WERI-Rb-1 (cell line): ENCODE measurements around the gene ANXA2R.

Experiments
- DNase-seq: peaks from one replicate; pipeline ENCODE4 v3.0.0-alpha.2; 2020
- H3K27ac ChIP-seq: fragments of 250-450 bp; sonication (Bioruptor Pico); 2 replicates; pipeline ENCODE4 v1.5.1; 2020; ENCODE audit warnings: mild to moderate bottlenecking, moderate library complexity
- H3K27me3 ChIP-seq: fragments of 250-450 bp; sonication (Bioruptor Pico); 2 replicates; pipeline ENCODE4 v1.5.1; 2021; ENCODE audit warnings: mild to moderate bottlenecking, low read depth, moderate library complexity; ENCODE audit not compliant: insufficient read depth, severe bottlenecking
- H3K36me3 ChIP-seq: fragments of 250-450 bp; sonication (Bioruptor Pico); 2 replicates; pipeline ENCODE4 v1.5.1; 2020; ENCODE audit warnings: mild to moderate bottlenecking, moderate library complexity
- H3K4me3 ChIP-seq: 2 replicates; pipeline ENCODE4 v1.5.1; 2011; ENCODE audit warnings: low read depth, mild to moderate bottlenecking, control low read depth, low read length
- H3K9me3 ChIP-seq: fragments of 250-450 bp; sonication (Bioruptor Pico); 2 replicates; pipeline ENCODE4 v1.5.1; 2021; ENCODE audit warnings: mild to moderate bottlenecking, moderate library complexity; ENCODE audit not compliant: severe bottlenecking
- CTCF ChIP-seq: IDR thresholded peaks from 2 replicates; pipeline ENCODE4 v1.5.1; 2011; ENCODE audit warnings: low read depth, mild to moderate bottlenecking, control low read depth, inconsistent platforms, low read length

ANXA2R gene

GRCh38 chr5:43043400-43043756, 3.3 kb upstream of the ANXA2R start:
- Histone ChIP-seq H3K27me3 (peaks cover 90% of the 10 kb centered on the region), H3K27ac (no peak overlapping the region), H3K4me3 (no peak overlapping the region), H3K9me3 (peaks cover 32% of the 10 kb centered on the region), H3K36me3 (no peaks in the 10 kb centered on the region)
- TF ChIP-seq CTCF = no peak
- no peak for DNase-seq

GRCh38 chr5:43042626-43043399, 2.7 kb upstream of the ANXA2R start:
- H3K27me3 ChIP-seq = peaks cover 90% of the 10 kb centered on the region
- DNase-seq = no peak
- H3K27ac ChIP-seq = no peak overlapping the region
- peak overlapping the region; percentile 42 for H3K4me3 ChIP-seq
- no peaks in the 10 kb centered on the region for H3K36me3 ChIP-seq
- peaks cover 38% of the 10 kb centered on the region for H3K9me3 ChIP-seq
- TF ChIP-seq CTCF = no peak

- Histone ChIP-seq H3K27ac (no peak overlapping the region), H3K9me3 (peaks cover 39% of the 10 kb centered on the region), H3K27me3 (peaks cover 91% of the 10 kb centered on the region), H3K4me3 (peak overlapping the region; percentile 42), H3K36me3 (no peaks in the 10 kb centered on the region)
- TF ChIP-seq CTCF = peak; percentile 31; the same call in 1 of the 2 replicates
- DNase-seq = peak; percentile 45
Measured at GRCh38 chr5:43042176-43042625, 2.1 kb upstream of the ANXA2R start.

- TF ChIP-seq CTCF = no peak
- Histone ChIP-seq H3K27me3 (peaks cover 91% of the 10 kb centered on the region), H3K36me3 (no peaks in the 10 kb centered on the region), H3K4me3 (peak overlapping the region; percentile 42), H3K9me3 (peaks cover 39% of the 10 kb centered on the region), H3K27ac (no peak overlapping the region)
- DNase-seq = no peak
Measured at GRCh38 chr5:43041669-43042175, 1.6 kb upstream of the ANXA2R start.

- Histone ChIP-seq H3K27ac (no peak overlapping the region), H3K36me3 (no peaks in the 10 kb centered on the region), H3K9me3 (peaks cover 39% of the 10 kb centered on the region), H3K27me3 (peaks cover 91% of the 10 kb centered on the region), H3K4me3 (no peak overlapping the region)
- TF ChIP-seq CTCF = no peak
- DNase-seq = no peak
Measured at GRCh38 chr5:43041110-43041668, 1.1 kb upstream of the ANXA2R start.
